Loucy (cell line): ENCODE measurements around the gene CCDC158.

Experiments
- H2AFZ ChIP-seq: fragments of 200-600 bp; sonication (generic); 2 replicates; pipeline ENCODE4 v1.6.0; 2016; ENCODE audit warnings: antibody characterized with exemption, mild to moderate bottlenecking, low read length, moderate library complexity
- H3F3A ChIP-seq: fragments of 200-600 bp; 2 replicates; pipeline ENCODE4 v1.6.0; 2016; ENCODE audit warnings: antibody characterized with exemption, low read depth, mild to moderate bottlenecking
- H3K27me3 ChIP-seq: fragments of 200-600 bp; sonication (generic); 2 replicates; pipeline ENCODE4 v1.6.1; 2014; ENCODE audit warnings: low read length, mild to moderate bottlenecking; ENCODE audit not compliant: insufficient read depth, poor library complexity, severe bottlenecking
- H3K36me3 ChIP-seq: fragments of 200-600 bp; sonication (generic); 2 replicates; pipeline ENCODE4 v1.6.1; 2016; ENCODE audit warnings: low read length; ENCODE audit not compliant: insufficient read depth
- H3K4me1 ChIP-seq: fragments of 200-600 bp; sonication (generic); 2 replicates; pipeline ENCODE4 v1.5.1; 2014; ENCODE audit warnings: low read length, mild to moderate bottlenecking; ENCODE audit not compliant: insufficient read depth, poor library complexity, severe bottlenecking
- H3K4me2 ChIP-seq: fragments of 200-600 bp; sonication (generic); 2 replicates; pipeline ENCODE4 v1.6.0; 2014; ENCODE audit warnings: antibody characterized with exemption, low read length, low read depth, mild to moderate bottlenecking; ENCODE audit not compliant: poor library complexity, severe bottlenecking
- H3K4me3 ChIP-seq: fragments of 200-600 bp; sonication (generic); 2 replicates; pipeline ENCODE4 v1.5.1; 2014; ENCODE audit warnings: low read length, mild to moderate bottlenecking, mixed read lengths; ENCODE audit not compliant: poor library complexity, severe bottlenecking
- H3K79me2 ChIP-seq: fragments of 200-600 bp; sonication (generic); 2 replicates; pipeline ENCODE4 v1.6.1; 2014; ENCODE audit warnings: low read length; ENCODE audit not compliant: insufficient read depth
- H3K9ac ChIP-seq: fragments of 200-600 bp; sonication (generic); 2 replicates; pipeline ENCODE4 v1.6.0; 2014; ENCODE audit warnings: mild to moderate bottlenecking, low read depth, low read length, moderate library complexity; ENCODE audit not compliant: poor library complexity, severe bottlenecking
- H3K9me2 ChIP-seq: fragments of 200-600 bp; sonication (generic); replicated peaks from 2 replicates; pipeline ENCODE4 v1.6.1; 2016; ENCODE audit warnings: low read depth, low read length, mixed read lengths
- H3K9me3 ChIP-seq: fragments of 200-600 bp; sonication (generic); 2 replicates; pipeline ENCODE4 v1.6.1; 2014; ENCODE audit warnings: mild to moderate bottlenecking, antibody characterized with exemption, low read length, low read depth; ENCODE audit not compliant: insufficient read depth
- H4K20me1 ChIP-seq: fragments of 200-600 bp; sonication (generic); 2 replicates; pipeline ENCODE4 v1.6.0; 2014; ENCODE audit warnings: antibody characterized with exemption, low read length, mild to moderate bottlenecking; ENCODE audit not compliant: insufficient read depth, poor library complexity, severe bottlenecking
- EZH2phosphoT487 ChIP-seq: fragments of 200-600 bp; IDR thresholded peaks from 2 replicates; pipeline ENCODE4 v1.6.1; 2018; ENCODE audit warnings: antibody characterized with exemption, mild to moderate bottlenecking, moderate library complexity, borderline replicate concordance
- TF ChIP-seq, protein P1 (sequence below): fragments of 200-600 bp; sonication (generic); conservative IDR thresholded peaks from 2 replicates; pipeline ENCODE4 v1.5.1; 2014; ENCODE audit warnings: mild to moderate bottlenecking, antibody characterized with exemption, low read length

CCDC158 gene

DNA sequence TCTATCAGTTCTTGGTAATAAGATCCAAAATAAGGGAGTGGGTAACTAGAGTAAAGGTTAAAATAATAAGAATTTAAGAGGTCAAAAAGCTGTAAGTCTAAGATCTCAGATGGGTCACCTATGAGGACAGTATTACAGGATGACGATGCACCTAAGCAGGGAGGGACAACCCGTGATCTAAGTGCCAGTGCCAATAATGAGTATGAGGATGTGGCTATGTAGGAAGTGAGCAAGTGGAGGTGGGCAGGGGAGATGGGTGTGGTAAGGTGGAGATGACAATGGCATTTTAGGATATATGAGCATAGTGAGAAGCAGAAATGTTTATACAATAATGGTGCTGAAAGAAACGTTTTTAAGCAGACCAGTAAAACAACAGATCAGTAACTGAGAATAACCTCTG is 19.3 kb downstream of the CCDC158 start:
- Histone ChIP-seq H3K36me3 (no peaks in the 10 kb centered on the region), H3K4me2 (no peak overlapping the region)
- no peak for TF ChIP-seq EZH2phosphoT487
- TF ChIP-seq, protein P1, sequence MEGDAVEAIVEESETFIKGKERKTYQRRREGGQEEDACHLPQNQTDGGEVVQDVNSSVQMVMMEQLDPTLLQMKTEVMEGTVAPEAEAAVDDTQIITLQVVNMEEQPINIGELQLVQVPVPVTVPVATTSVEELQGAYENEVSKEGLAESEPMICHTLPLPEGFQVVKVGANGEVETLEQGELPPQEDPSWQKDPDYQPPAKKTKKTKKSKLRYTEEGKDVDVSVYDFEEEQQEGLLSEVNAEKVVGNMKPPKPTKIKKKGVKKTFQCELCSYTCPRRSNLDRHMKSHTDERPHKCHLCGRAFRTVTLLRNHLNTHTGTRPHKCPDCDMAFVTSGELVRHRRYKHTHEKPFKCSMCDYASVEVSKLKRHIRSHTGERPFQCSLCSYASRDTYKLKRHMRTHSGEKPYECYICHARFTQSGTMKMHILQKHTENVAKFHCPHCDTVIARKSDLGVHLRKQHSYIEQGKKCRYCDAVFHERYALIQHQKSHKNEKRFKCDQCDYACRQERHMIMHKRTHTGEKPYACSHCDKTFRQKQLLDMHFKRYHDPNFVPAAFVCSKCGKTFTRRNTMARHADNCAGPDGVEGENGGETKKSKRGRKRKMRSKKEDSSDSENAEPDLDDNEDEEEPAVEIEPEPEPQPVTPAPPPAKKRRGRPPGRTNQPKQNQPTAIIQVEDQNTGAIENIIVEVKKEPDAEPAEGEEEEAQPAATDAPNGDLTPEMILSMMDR = no peak

DNA sequence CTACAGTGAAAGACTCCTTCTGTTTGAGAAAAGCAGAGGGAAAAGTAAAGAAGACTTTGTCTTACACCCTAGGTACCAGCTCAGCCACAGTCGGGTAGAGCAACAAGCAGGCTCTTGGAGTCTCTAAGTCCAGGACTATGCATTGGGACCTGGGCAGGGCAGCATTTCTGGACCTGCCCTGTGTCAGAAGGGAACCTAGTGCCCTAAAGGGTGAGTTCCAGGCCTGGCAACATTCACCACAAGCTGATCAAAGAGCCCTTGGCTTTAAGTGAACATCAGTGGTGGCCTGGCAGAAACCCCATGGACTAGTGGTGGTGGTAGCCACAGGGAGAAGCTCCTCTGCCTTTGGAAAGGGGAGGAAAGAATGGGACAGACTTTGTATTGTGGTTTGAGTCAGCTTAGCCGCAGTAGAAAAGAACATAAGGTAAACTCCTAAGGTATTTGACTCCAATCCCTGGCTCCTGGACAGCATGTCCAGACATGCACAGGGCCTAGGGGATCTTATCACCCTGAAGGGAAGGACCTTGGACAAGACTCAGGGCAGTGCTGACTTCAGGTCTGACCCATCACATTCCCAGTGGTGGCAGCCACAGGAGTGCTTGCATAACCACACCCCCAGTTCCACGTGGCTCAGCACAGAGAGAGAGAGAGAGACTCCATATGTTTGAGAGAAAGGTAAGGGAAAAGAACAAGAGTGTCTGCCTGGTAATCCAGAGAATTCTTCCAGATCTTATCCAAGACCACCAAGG is 32.6 kb downstream of the CCDC158 start:
- TF ChIP-seq, protein P1 = no peak
- no peak overlapping the region for H3K9ac ChIP-seq
- H3K27me3 ChIP-seq = no peaks in the 10 kb centered on the region
- no peak overlapping the region for H3K4me3 ChIP-seq
- no peak overlapping the region for H3K4me2 ChIP-seq
- H3K9me3 ChIP-seq = peaks cover 6% of the 10 kb centered on the region; the same call in 1 of the 2 replicates
- H3K79me2 ChIP-seq = no peaks in the 10 kb centered on the region
- H3K9me2 ChIP-seq = no peaks in the 10 kb centered on the region
- H4K20me1 ChIP-seq = no peaks in the 10 kb centered on the region
- H3K36me3 ChIP-seq = no peaks in the 10 kb centered on the region
- H2AFZ ChIP-seq = no peak overlapping the region
- no peaks in the 10 kb centered on the region for H3F3A ChIP-seq
- no peaks in the 10 kb centered on the region for H3K4me1 ChIP-seq

More for the DNA sequence above, 19.3 kb downstream of the CCDC158 start:
- Histone ChIP-seq H3K9me2 (no peaks in the 10 kb centered on the region), H3K9me3 (no peaks in the 10 kb centered on the region), H3F3A (no peaks in the 10 kb centered on the region), H3K4me3 (no peak overlapping the region), H3K9ac (no peak overlapping the region), H3K27me3 (no peaks in the 10 kb centered on the region), H4K20me1 (no peaks in the 10 kb centered on the region), H3K4me1 (no peaks in the 10 kb centered on the region), H2AFZ (no peak overlapping the region), H3K79me2 (no peaks in the 10 kb centered on the region)

DNA sequence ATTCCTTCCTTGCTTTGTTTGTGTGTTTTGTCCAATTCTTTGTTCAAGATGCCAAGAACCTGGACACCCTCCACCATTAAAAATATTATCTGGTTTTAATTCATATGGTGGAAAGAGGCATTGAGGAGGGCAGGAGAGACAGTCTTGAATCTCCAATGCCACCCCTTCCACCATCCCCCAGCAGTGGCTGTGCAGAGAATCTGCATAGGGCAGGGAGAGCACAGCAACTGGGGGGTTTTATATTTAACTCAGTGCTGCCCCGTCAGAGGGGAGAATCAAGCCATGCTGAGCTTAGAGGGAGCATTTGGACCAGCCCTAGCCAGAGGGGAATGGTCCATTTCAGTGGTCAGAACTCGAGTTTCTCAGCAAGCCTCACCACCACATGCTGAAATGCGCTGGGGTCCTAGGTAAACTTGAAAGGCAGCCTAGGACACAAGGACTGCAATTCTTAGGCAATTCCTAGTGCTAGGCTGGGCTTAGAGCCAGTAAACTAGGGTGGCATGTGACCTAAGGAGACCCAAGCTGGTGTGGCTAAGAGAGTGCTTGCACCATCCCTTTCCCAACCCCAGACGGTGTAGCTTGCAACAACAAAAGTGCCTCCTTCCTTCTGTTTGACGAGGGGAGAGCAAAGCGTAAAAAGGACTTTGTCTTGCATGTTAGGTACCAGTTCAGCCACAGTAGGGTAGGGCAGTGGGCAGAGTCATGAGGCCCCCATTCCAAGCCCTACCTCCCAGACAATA is 34.2 kb downstream of the CCDC158 start:
- Histone ChIP-seq H3K27me3 (no peaks in the 10 kb centered on the region), H3F3A (no peaks in the 10 kb centered on the region), H3K36me3 (no peaks in the 10 kb centered on the region), H4K20me1 (no peaks in the 10 kb centered on the region), H3K9me2 (no peaks in the 10 kb centered on the region), H3K4me3 (no peak overlapping the region), H3K9me3 (peaks cover 6% of the 10 kb centered on the region; the same call in 1 of the 2 replicates), H2AFZ (peak overlapping the region; percentile 30; the same call in 1 of the 2 replicates), H3K9ac (no peak overlapping the region), H3K79me2 (no peaks in the 10 kb centered on the region), H3K4me2 (peak overlapping the region; percentile 14), H3K4me1 (no peaks in the 10 kb centered on the region)
- TF ChIP-seq, protein P1 = no peak
- TF ChIP-seq EZH2phosphoT487 = no peak
